8988T (cell line): ENCODE measurements around the gene SCN8A.
"Not testable (repeated sequence)": the region's sequence is repeated elsewhere in the genome, so short reads cannot be mapped to it uniquely, and the experiment has no call there.

Experiments
- DNase-seq: peaks from one replicate; pipeline ENCODE4 v3.0.0; 2011

SCN8A gene

DNA sequence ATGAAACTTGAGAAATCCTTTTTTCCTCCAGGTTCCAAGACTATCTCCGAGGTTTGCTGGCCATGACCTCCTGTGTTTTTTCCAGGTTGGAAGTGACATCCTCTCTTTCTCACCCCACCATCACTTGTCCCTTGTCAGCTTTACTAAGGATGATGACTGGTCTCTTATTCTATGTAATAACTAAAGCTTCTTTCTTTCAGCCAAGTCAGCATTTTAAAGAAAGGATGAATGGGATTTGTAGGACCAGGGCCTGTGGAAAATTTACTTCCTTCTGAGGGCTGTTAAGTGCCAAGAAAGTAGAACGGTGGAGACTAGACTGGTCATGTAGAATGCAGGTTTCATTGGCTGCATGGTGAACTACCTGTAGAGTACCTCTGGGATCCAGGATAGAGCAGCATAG is 183.9 kb downstream of the SCN8A start:
- DNase-seq, result no peak

DNA sequence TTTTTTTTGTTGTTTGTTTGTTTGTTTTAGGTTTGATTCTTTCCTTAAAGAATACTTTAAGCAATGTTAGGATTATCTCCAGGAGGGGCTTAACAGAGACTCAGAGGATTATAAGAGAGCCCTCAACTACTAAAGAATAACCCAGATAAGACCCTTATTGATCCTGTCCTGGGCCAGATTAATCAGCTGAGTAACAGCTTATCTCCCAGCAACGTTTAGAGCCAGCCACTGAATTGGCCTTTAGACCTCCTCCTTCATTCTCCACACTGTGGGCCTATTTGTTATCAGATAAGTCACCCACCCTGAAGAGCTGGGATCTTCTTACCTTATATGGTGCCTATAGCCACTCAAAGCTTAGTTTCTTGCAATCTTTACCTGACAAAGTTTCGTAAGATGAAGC is 186.4 kb downstream of the SCN8A start:
- DNase-seq, result no peak

DNA sequence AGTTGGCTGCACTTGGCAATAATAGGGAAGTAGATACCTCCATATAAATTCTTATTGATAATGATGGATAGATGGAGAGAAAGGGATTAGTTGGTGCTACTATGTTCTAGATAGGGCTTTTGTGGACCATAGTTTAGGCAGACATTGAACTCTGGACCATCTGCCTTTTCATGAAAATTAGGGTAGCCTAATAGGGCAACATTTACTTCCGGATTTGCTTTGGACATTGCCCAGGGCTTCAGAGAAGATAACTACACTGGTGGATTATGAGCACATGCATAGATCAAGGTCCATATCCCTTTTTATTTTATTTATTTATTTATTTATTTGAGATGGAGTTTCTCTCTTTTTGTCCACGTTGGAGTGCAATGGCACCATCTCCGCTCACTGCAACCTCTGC is 186.9 kb downstream of the SCN8A start:
- DNase-seq, result no peak

DNA sequence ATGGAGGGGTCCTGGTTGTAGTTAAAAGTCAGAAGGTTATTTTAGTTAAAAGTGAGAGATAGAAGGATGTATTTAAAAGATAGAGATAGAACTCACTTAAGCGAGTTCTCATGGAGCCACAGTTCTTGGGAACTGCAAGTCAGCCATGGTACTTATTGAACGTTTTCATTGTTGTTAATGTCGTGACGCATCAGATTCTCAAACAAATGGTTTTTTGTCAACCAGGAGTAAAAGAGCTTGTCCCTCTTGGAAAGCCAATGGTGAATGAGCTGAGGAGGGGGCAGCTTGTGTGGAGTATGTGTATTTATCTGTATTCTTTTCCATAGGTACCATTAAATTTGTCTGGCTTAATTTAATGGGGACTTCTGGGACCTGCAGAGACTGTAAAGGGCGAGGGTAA is 188.8 kb downstream of the SCN8A start:
- no peak for DNase-seq

DNA sequence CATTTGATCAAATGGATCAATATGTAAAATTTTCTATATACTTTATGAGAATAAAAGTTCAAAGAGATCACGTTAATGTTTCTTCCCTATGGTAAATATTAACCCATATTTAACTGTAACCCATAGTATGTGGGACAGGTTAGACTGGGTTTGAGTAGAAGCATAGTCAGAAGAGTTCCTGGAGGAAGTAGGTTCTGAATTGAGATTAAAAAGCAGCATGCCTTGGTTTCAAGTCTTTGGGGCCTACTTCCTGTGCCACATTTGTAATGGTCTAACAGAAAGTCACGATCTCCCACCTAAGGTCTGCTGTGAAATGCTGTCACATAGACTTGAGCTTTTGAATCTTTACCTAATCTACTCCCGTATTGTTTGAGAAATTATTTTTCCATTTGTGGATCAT is 193.7 kb downstream of the SCN8A start:
- no peak for DNase-seq

DNA sequence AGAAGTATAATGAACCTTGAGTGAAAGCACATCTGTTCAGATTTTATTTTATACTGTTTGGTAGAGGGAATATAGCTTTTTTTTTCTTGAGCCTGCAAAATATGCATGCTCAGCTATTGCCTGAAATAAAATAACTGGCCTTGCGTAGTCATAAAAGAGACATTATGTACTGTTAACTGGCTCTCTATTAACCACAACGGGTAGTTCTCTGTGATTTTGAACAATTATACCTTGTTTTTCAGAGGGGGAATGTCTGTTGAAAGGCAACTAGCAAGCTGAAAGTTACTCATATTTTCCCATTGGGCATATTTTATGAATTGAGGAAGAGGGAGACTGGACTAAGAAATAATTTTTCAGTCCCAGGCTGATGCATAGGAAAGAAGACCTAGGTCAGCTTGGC is 194.9 kb downstream of the SCN8A start:
- no peak for DNase-seq

DNA sequence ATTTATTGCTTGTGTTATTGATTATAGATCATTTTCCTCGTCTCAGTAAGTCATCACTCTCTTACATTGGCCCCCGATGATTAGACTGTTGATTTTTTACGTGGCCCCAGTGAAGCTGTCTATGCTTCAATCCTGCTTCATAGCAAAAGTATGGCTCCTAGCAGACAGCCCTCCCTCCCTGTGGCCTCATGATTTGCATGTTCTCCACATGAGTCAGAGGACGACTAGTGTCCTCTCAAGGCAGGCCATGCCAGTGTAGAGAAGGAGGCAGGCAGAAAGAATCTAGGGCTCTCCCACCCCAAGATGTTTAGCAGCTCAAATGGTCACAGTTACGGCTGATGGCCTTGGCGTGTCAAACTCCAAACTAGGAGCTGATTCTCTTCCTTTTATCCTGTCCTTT is 197.8 kb downstream of the SCN8A start:
- DNase-seq, result no peak

DNA sequence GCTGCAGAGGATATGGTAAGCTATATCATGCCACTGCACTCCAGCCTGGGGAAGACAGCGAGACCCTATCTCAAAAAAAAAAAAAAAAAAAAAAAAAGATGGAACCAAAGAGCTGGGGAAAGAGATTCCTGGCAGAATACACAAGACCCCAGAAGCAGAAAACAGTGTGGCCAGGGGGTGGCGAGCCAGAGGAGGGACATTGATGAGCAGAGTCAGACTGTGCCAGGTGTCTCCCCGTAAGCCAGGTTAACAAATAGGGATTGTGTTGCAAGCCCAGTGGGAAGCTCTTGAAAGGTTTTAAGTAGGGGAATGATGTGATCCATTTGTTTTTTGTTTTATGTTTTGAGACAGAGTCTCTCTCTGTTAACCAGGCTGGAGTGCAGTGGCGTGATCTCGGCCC is 201.4 kb downstream of the SCN8A start:
- DNase-seq, result no peak

DNA sequence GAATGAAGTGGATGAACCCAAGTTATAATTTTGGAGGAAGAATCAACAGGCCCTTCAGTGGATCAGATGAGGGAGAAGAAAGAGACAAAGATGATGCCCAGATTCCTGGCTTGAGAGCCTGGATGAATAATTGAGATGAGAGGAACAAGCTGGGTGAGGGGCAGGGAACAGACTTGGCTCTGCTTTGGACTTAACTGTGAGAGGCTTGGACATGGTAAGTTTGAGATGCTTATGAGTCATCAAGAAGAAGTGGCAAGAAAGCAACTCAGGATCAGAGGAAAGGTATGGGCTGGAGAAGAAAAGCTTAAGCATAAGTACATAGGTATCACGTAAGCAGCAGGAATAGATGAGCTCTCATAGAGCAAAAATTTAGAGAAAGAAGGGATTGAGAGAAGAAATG is 202.2 kb downstream of the SCN8A start:
- DNase-seq, result no peak

DNA sequence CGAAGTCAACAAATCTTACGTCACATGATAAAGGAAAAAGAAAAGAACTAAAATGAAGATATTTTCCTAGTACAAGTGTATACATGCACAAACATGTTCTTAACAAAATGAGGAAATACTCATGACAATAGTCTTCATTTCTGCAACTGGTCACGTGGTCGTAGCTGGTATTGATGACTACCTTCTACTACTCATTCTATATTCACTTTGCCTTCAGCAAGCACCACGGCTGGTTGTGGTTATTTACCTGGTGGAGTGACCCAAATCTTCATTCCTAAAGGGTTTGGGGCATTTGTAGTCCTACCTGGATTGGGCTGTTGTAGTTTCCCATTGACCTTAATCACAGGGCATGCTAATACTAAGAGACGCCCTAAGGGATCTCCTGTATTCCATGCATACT is 206.3 kb downstream of the SCN8A start:
- DNase-seq, result no peak

DNA sequence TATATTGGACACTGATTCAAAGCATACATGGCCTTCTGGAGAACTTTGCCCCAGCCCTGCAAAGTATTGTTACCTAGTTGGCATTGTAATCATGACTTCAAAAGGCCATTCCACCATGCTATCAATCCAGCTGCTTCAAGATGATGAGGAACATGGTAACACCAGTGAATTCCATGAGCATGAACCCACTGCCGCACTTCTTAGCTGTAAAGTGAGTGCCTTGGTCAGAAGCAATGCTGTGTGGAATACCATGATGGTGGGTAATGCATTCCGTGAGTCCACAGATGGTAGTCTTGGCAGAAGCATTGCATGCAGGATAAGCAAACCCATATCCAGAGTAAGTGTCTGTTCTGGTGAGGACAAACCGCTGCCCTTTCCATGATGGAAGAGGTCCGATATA is 207.0 kb downstream of the SCN8A start:
- not testable (repeated sequence) for DNase-seq

DNA sequence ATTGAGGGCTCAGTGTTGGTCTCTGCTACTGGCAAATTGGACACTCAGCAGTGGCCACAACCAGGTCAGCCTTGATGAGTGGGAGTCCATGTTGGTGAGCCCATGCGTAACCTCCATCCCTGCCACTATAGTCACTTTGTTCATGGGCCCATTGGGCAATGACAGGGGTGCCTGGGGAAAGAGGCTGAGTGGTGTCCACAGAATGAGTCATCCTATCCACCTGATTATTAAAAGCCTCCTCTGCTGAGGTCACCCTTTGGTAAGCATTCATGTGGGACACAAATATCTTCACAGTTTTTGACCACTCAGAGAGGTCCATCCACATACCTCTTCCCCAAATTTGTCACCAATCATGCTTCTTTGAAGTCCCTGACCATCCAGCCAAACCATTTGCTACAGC is 207.5 kb downstream of the SCN8A start:
- no peak for DNase-seq

DNA sequence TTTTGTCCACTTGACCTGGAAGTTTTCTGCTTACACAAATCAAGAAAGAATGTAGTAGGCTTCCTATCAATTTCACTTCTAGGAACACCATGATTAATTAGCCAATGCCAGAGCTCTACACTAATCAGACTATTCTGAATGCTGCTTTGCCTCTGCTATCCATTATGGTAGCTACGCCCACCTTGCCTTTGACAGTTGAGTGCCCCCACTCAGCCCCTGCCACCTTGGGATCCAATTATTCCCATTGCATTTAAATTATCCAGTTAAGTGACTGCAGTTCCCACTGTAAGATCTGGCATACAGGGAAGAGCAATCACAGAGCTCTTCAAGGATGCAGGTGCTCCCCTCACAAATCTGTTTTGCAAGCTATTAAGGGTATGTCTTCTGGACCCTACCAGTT is 210.0 kb downstream of the SCN8A start:
- no peak for DNase-seq

DNA sequence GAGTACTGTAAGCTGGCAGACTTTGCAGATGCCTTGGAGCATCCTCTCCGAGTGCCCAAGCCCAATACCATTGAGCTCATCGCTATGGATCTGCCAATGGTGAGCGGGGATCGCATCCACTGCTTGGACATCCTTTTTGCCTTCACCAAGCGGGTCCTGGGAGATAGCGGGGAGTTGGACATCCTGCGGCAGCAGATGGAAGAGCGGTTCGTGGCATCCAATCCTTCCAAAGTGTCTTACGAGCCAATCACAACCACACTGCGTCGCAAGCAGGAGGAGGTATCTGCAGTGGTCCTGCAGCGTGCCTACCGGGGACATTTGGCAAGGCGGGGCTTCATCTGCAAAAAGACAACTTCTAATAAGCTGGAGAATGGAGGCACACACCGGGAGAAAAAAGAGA is 215.9 kb downstream of the SCN8A start:
- DNase-seq, result no peak

DNA sequence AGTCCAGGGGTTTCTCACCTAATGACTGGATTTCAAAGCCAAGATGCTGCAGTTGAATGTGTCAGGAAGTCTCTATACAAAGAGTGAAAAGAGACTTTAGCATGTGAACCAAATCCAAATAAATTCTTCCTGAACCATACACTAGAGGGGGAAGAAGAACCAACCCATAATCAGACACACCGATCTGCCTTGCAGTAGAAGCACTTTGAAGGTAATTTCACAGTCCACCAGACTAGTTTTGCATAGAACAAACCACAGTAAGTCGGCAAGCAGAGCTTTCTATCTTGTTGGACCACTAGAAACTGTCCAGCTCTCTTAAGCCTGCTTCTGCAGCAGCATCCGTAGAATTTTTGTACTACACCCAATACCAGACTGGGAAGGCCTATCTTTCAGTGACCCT is 218.2 kb downstream of the SCN8A start:
- no peak for DNase-seq

DNA sequence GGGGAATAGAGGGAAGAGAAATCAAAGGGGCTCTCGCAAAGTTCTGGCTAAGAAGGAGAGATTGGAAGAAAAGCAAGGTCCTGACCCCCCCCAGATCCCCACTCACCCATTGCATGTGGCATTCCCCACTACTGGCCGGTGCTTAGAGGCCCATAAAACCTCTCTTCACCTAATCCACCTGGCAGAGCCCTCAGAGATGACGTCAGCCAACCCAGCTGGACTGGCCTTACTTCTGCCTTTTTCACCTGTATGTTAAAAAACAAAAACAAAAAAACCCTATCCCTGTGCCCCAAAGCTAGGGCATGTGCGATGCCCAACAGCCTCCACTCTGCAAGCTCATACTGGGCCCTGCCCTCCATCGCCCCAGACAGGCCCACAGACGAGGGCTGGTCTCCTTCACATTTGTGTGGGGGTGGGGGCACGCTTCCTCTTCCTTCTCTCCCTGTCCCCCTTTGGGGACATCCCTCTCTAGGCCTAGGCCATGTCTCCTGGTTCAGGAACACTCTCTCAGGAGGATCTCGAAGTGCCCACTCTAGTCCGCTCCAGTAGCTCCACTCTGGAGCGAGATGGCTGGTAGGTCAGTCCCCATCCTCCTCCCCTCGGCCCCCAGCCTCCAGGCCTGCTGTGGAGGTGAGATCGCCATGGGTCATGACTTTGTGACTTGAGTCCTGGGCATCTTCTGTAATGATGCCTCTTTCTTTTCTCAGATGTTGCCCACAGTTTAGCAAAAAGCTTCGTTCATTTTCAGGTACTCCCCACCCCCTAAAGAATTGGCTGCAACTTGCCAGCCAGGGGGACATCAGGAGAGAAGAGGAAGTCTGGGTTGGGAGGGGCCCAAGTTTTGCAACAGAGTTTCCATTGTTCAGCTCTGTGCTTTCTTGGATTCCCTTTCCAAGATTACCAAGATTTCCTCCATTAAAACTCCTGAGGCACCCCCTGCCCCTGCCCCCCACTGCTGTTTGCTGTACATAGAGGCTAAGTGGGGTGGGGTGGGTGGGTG is 220.5 kb downstream of the SCN8A start:
- DNase-seq, result no peak

DNA sequence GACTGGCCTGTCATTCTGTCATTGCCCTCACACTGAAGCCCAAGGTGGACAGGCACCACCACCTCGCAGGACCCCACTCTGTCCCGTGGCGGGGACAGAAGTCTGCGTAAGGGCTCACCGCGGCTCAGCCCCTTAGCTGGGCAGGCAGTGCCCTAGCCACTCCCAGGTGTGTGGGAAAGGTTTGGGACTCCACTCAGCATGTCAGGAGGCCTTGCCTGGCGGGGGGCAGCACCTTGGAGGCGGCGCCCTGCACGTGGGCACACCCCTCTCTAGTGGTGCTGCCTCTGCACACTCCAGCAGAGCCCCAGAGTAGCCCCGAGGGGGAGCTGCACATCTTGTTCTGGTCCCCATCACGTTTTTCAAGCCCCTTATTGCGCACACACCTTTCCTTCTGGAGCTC is 221.8 kb downstream of the SCN8A start:
- no peak for DNase-seq

DNA sequence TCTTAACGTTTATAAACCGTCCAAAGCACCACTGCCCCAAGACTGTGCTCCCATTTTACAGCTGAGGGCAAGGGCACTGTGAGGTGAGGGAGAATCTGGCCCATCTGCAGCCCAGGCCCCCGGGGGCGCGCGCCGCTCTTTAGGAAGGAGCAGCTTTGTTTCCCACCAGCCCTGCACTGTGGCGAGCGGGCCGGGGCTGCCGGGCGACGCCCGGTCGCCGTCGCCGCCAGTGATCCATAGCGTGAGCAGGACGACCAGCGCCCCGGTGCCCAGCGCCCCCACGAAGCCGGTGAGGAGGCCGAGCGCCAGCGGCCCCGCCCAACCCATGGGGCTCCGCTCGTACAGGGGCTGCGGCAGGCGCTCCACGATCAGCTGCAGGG is 222.9 kb downstream of the SCN8A start:
- no peak for DNase-seq

DNA sequence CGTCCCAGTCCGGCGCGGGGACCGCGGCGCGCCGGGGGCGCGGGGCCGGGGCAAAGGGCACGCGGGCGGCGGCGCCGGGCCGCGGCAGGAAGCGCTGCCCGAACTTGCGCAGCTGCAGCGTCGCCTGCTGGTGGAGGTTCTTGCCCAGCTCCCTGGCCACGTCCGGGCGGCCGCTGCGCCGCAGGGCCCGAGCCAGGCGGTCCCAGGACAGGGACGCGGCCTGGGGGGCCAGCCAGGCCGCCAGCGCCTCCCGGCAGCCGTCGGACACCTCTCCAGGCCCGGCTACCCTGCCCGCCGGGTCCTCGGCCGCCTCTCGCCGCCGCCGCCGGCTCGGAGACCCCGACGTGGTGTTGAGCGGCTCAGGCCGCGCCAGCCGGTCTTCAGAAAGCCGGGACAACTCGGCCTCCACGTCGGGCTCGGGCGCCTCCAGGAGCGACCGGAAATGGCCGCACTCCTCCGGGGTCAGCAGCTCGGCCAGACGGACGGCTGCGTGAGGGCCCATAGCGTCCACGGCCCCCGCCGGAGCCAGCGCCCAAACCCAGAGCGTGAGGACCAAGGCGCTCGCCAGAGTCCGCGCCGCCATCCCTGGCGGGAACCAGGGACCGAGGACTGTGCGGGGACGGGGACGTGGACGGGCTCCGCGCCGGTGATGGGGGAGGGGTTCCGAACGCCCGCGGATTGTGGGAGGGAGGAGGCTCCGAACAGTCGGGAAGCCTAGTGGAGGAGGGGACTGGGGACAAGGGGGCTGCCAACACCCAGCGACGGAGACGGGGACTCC is 223.5 kb downstream of the SCN8A start:
- peak; percentile 99 for DNase-seq

DNA sequence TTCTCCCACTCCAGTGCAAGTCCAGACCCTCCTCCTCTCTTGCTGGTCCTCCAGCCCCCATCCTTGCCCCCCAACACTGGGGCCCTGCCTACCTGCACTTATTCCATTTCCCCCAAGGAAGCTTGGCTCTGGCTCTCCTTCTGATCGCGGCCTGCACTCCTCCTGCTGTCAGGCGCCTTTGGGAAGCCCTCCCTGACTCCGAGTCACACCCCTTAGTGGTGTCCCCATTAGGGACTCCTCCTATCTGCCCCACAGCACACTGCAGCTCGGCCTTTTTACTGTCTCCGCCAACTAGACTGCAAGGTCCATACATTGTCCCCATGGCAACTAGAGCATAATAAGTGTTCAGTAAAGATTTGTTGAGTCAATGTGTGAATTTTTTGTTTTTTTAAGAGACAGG is 224.5 kb downstream of the SCN8A start:
- no peak for DNase-seq

DNA sequence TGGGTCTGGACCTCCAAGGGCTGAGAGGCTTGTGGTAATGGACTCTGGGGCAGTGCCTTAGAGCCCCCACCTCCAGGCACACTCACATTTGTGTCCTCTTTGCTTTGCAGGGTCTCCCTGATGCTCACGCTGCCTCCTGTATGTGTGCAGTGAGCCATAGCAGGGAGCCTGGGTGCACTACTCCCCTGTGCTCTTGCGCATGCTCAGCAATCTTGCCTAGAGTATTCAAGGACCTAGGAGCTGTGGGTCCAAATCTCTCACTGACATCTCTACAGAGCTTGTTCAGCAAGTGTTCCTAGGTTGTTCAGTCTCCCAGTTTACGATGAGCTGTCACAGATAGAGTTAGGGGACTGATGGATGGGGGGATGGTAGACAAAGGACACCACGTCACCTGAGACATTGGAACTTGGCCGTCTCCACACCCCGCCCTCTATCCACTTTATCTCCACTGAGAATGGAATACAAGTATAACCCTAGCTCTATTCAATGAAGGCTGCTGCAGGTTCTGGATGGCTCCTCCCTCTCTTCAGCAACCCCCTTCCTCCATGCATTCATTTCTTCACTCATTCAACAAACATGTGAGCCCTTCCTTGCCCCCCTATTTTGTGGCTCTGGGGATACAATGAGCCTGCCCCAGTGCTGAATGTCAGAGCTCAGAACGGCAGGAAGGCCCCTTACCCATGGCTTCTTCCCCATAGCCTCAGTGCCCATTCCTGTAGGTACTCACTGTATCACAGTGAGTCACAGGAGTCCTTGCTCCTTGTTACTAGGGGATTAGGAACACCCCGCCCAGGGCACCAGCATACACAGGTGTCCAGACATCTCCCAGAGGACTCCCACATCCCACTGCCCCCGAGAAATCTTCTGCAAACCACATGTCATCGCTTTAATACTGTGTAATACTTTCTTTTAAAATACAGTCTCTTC is 226.3 kb downstream of the SCN8A start:
- DNase-seq, result no peak

DNA sequence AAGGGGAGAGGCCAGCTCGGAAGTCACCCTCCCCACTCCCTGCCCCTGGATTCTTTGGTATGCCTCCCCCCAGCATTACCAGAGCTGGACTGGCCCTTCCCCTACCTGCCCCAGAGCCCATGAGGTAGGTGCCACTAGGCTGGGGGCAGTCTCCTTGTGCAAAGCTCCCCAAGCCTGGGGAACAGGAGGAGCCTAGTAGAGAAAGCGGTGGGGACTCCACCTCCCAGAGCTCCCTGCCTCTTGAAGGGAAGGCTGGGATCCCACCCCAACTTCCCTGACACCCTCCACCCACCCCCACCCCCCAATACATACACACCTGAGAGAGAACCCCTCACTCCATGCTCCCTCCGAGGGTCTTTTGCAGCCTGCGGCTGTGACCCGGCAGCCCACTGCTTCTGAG is 227.1 kb downstream of the SCN8A start:
- DNase-seq, result no peak
